Activated CD4-positive, alpha-beta T cell treated with anti-CD3 and anti-CD28 coated beads for 36 hours (primary cell): ENCODE data around the gene PNPLA5. TPM values are rescaled to one million over a fixed set of nuclear protein-coding genes. Genes with fewer than 3 reads are reported as not detected.
A peak's percentile ranks its signal among the peaks of the same experiment; 100 is the strongest.

Source experiments
- ATAC-seq: fragments of 200-7000 bp; cut with Tn5 transposase; one replicate; pipeline ENCODE4 v1.10.0; 2021; ENCODE audit warnings: mild to moderate bottlenecking, moderate library complexity
- CTCF ChIA-PET: fragments of 350-600 bp; sonication (Branson Sonifier 250); formaldehyde crosslinking; loops from one replicate; lab custom pipeline; 2021; ENCODE audit warnings: antibody characterized with exemption; lab: Charles Lee
- POLR2A ChIA-PET: fragments of 350-600 bp; sonication (Branson Sonifier 250); formaldehyde crosslinking; loops from one replicate; lab custom pipeline; 2021; ENCODE audit warnings: antibody characterized with exemption, inconsistent platforms; lab: Charles Lee
- DNase-seq: peaks from one replicate; pipeline ENCODE4 v3.0.0-alpha.2; 2020
- H3K27ac Mint-ChIP-seq: one replicate; pipeline ENCODE4 v1.8.0; 2021; ENCODE audit warnings: mixed read lengths
- H3K27me3 Mint-ChIP-seq: one replicate; pipeline ENCODE4 v1.8.0; 2021; ENCODE audit warnings: mixed read lengths
- H3K36me3 Mint-ChIP-seq: one replicate; pipeline ENCODE4 v1.8.0; 2021; ENCODE audit warnings: low read depth, mixed read lengths
- H3K4me1 Mint-ChIP-seq: one replicate; pipeline ENCODE4 v1.8.0; 2021; ENCODE audit warnings: mixed read lengths
- H3K4me3 Mint-ChIP-seq: one replicate; pipeline ENCODE4 v1.8.0; 2021; ENCODE audit warnings: mild to moderate bottlenecking, moderate library complexity, mixed read lengths
- H3K9me3 Mint-ChIP-seq: one replicate; pipeline ENCODE4 v1.8.0; 2021; ENCODE audit warnings: low read depth, mixed read lengths
- intact Hi-C, 2 experiments: fragments of 100-400 bp; cut with DNase I in 1 of 2; cut with micrococcal nuclease in 1 of 2; formaldehyde crosslinking; loops; one replicate each; pipeline versions ENCODE4 v1.14.2 to v1.15.1; 2022 to 2024; cut with DNase I, micrococcal nuclease
- total RNA-seq, 2 experiments: library from RNA; stranded (reverse); gene quantifications; one replicate each; pipeline ENCODE4 v1.2.3, GENCODE V29; 2021

PNPLA5 gene
- total RNA-seq, 2 experiments from 2014 or later = not detected

DNA sequence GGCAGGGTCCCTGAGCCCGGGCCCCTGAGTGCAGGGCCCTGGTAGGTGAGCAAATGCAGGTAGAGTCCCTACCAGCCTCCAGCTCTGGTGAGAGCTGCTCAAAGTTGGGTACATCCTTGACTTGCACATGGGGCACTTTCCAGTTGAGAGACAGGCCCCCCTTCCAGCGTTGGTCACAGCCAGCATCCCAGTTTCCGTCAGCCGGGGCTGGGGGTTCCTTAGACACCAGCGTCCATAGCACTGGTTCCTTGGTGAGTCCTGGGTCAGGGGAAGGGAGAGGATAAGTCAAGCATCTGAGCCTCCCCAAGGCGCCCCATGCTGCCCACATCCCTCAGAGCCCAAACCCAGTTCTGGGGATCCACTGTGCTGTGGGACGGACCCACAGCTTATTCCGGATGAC is 5.6 kb downstream of the PNPLA5 start:
- H3K27ac Mint-ChIP-seq = no peak overlapping the region
- H3K9me3 Mint-ChIP-seq = no peaks in the 10 kb centered on the region
- no peaks in the 10 kb centered on the region for H3K4me1 Mint-ChIP-seq
- peaks cover 23% of the 10 kb centered on the region for H3K27me3 Mint-ChIP-seq
- ATAC-seq (no peak), DNase-seq (no peak)
- H3K36me3 Mint-ChIP-seq = no peaks in the 10 kb centered on the region
- ChIA-PET POLR2A (no interaction called here), CTCF (interaction anchor here (1.2 kb wide), 1 partner anchor 12 kb away, joined by 5 read pairs; no protein-coding TSS in a partner anchor)
- intact Hi-C loops = loop anchor here in 1 of 2 experiments (5.0 kb wide), 1 partner anchor 71 kb away; the partner anchor contains the start of gene SAMM50
- no peak overlapping the region for H3K4me3 Mint-ChIP-seq

DNA sequence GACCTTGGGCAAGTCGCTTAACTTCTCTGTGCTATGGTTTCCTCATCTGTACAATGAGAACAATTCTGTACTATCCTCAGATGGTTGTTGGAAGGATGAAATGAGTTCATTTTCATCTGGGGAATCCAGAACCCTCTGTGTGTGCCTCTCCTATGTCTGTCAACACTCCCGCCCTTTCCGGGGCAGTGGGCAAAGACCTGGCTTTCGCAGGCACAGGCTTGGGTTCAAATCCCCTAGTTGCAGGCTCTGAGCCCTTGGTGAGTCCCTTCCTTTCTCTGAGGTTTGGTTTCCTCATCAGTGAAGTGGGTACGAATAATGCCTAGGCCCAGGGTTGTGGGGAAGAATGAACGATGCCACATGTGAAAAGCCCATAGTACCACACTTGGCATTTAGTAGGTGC is 6.0 kb downstream of the PNPLA5 start:
- intact Hi-C loops = loop anchor here (2.0 to 5.0 kb wide), 2 partner anchors 72 to 497 kb away; partner anchors contain the start of gene SAMM50 (in 1 of the 2)
- H3K27ac Mint-ChIP-seq = no peak overlapping the region
- ChIA-PET POLR2A (no interaction called here), CTCF (interaction anchor here (0.7 kb wide), 1 partner anchor 18 kb away, joined by 3 read pairs; no protein-coding TSS in a partner anchor)
- H3K36me3 Mint-ChIP-seq = no peaks in the 10 kb centered on the region
- no peaks in the 10 kb centered on the region for H3K9me3 Mint-ChIP-seq
- H3K4me3 Mint-ChIP-seq = no peak overlapping the region
- H3K27me3 Mint-ChIP-seq = peaks cover 22% of the 10 kb centered on the region
- H3K4me1 Mint-ChIP-seq = no peaks in the 10 kb centered on the region
- DNase-seq (no peak), ATAC-seq (no peak)

DNA sequence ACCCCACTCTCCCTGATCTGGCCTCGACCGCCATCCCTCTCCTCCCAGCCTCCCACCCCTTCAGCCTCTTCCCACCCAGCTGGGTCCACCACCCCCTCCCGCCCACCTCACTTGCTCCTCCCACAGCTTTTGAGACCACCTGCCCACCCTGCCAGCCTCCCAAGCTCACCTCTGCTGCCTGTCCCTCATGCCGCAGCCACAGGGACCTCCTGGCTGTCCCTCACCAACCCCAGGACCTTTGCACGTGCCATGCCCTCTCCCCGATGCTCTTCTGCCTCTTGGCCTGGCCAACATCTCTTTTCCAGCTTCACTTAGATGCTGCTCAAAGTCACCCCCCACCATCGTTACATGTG is 6.5 kb downstream of the PNPLA5 start:
- ATAC-seq = no peak
- intact Hi-C loops = loop anchor here (2.0 to 5.0 kb wide), 2 partner anchors 72 to 496 kb away; partner anchors contain the start of gene SAMM50 (in 1 of the 2)
- Mint-ChIP-seq H3K36me3 (no peaks in the 10 kb centered on the region), H3K4me1 (no peaks in the 10 kb centered on the region), H3K27me3 (peaks cover 18% of the 10 kb centered on the region), H3K4me3 (no peak overlapping the region), H3K27ac (no peak overlapping the region), H3K9me3 (no peaks in the 10 kb centered on the region)
- CTCF ChIA-PET = interaction anchor here (0.6 to 1.1 kb wide), 14 partner anchors 8 to 510 kb away, joined by 3 to 5 read pairs (median 3); partner anchors contain the start of gene PNPLA3
- no peak for DNase-seq
- POLR2A ChIA-PET = no interaction called here

DNA sequence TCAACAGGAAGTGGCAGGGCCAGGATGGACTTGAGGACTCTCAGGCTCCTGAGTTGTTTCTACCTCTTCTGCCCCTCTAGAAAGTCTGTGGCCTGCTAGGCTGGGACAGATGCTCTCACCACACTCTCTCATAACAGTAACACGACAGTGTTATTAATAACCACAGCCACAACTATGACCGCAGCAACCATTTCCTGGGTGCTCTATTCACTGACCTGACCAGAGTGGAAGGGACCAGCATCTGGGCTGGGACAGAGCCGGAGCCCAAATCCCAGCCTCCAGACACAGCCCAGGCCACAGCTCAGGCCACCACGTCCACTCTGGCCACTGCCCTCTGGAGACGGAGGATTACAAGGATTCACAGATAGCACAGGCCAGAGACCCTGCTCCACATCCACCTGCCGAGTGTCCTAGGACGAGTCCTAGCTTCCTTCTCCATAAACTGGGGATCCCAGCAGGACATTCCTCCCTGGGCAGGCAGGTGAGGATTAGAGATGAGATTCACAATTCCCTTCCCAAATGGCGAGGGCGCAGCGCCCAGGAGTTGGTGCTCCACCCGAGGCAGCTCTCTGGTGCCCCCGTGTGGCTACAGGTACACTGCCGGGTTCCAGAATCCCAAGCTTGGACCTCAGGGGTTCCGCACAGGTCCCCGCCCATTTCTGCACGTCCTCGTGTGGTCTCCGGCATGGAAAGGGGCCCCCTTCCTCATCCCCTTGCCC is 7.1 kb downstream of the PNPLA5 start:
- POLR2A ChIA-PET = no interaction called here
- Mint-ChIP-seq H3K9me3 (no peaks in the 10 kb centered on the region), H3K27ac (no peak overlapping the region), H3K36me3 (no peaks in the 10 kb centered on the region), H3K4me1 (no peaks in the 10 kb centered on the region), H3K4me3 (no peak overlapping the region), H3K27me3 (peaks cover 15% of the 10 kb centered on the region)
- CTCF ChIA-PET = interaction anchor here (0.6 to 1.1 kb wide), 15 partner anchors 9 to 510 kb away, joined by 3 to 5 read pairs (median 3); partner anchors contain the start of gene PNPLA3
- peak; percentile 77 for DNase-seq
- peak; percentile 31 for ATAC-seq
- intact Hi-C loops = loop anchor here (2.0 to 5.0 kb wide), 2 partner anchors 73 to 496 kb away; partner anchors contain the start of gene SAMM50 (in 1 of the 2)

DNA sequence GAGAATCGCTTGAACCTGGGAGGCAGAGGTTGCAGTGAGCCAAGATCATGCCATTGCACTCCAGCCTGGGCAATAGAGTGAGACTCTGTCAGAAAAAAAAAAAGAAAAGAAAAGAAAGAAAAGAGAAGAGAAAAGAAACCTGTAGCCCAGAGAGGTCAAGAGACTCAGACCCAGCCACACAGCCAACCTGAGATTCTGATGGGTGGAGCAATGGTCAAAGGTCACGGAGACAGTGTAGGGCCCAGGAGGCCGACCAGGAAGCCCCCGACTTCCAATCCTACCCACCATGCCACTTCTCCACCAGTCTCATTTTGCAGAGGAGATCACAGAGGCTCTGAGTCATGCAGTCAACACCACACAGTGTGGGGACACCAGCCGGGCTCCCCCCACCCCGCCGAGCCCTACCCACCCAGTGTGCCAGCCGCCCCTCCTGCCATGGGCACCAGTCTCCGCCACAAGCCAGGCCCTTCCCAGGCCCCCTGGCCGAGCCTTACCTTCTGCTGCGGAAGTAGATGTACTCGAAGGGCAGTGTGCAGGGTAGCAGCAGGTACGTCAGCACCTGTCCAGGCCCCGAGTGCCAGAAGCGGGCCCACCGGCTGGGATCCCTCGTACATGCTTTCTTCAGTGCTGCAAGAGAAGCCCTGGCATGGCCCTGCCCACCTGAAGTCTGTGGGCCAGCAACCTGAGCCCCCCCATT is 7.9 kb downstream of the PNPLA5 start:
- intact Hi-C loops = loop anchor here in 1 of 2 experiments (1.0 to 2.0 kb wide), 3 partner anchors 62 to 742 kb away; no protein-coding TSS in a partner anchor
- H3K4me3 Mint-ChIP-seq = no peak overlapping the region
- POLR2A ChIA-PET = no interaction called here

DNA sequence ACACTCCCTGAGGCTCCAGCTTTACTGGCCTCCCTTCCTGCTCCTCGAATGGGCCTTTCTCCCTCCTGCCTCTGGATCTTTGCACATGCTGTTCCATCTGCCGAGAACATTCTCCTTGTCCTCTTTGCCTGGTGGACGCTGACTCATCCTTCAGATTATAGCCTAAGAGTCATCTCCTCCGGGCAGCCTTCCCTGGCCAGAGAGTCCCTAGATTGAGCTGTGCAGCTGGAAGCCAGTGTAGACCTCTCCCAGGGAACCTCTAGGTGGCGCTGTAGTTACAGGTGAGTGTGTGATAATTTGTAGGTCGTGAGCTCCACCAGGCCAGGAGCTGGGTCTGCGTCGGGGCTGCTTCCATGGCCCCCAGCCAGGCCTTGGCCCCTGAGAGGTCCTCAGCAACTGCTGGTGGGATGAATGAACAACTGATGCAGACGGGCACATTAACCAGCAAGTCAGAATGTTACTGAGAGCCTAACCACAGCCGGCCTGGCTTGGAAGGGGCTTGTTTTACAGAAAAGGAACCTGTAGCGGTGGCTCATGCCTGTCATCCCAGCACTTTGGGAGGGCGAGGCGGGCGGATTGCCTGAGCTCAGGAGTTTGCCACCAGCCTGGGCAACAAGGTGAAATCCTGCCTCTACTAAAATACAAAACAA is 8.7 kb downstream of the PNPLA5 start:
- CTCF ChIA-PET = interaction anchor here (0.7 to 1.5 kb wide), 20 partner anchors 7 to 745 kb away, joined by 3 to 16 read pairs (median 4); partner anchors contain the start of gene EFCAB6
- POLR2A ChIA-PET = interaction anchor here (0.6 to 0.7 kb wide), 2 partner anchors 251 to 376 kb away, joined by 3 read pairs; no protein-coding TSS in a partner anchor

More for the DNA sequence above, 7.9 kb downstream of the PNPLA5 start:
- CTCF ChIA-PET = interaction anchor here (1.0 to 1.3 kb wide), 11 partner anchors 16 to 745 kb away, joined by 3 to 16 read pairs (median 4); no protein-coding TSS in a partner anchor
- DNase-seq = no peak
- Mint-ChIP-seq H3K27ac (no peak overlapping the region), H3K27me3 (peaks cover 12% of the 10 kb centered on the region), H3K4me1 (no peaks in the 10 kb centered on the region), H3K36me3 (no peaks in the 10 kb centered on the region), H3K9me3 (no peaks in the 10 kb centered on the region)
- no peak for ATAC-seq

DNA sequence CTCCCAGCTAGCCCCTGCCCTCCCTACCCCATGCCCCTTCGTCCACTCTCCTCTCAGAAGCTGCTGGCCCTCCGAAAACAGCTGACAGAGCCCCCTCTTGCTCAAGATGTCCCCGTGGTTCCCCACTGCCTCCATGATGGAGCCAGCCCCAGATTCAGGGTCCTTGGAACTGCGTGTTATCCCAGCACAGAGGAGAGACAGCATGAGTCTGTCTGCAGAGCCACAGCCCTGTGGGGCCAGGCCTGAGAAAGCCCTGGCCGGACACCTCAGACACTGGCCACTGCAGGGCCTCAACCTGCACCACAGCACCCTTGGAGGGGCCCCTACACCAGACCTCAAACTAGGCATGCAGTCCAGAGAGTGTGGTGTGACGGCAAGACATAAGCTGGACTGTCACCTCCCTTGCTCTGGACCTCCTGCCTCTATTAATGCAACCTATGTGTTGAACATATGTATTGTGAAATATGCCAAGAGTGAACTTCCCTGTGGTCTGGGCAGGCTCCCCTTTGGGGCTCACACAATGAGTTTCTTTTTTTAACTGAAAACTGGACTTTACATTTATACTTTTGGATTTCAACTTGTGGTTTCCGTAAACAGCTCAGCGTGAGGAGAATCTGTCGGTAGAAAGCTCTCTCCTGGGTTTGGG is 9.6 kb downstream of the PNPLA5 start:
- no peak for ATAC-seq
- H3K36me3 Mint-ChIP-seq = no peaks in the 10 kb centered on the region
- H3K27me3 Mint-ChIP-seq = peaks cover 11% of the 10 kb centered on the region
- POLR2A ChIA-PET = interaction anchor here (0.6 to 0.7 kb wide), 2 partner anchors 251 to 375 kb away, joined by 3 read pairs; no protein-coding TSS in a partner anchor
- H3K4me3 Mint-ChIP-seq = no peak overlapping the region
- intact Hi-C loops = no loop called here
- H3K27ac Mint-ChIP-seq = no peak overlapping the region
- DNase-seq = no peak
- CTCF ChIA-PET = interaction anchor here (0.7 to 1.5 kb wide), 16 partner anchors 8 to 746 kb away, joined by 3 to 16 read pairs (median 4); no protein-coding TSS in a partner anchor
- no peaks in the 10 kb centered on the region for H3K9me3 Mint-ChIP-seq
- no peaks in the 10 kb centered on the region for H3K4me1 Mint-ChIP-seq

More for the DNA sequence above, 8.7 kb downstream of the PNPLA5 start:
- Mint-ChIP-seq H3K9me3 (no peaks in the 10 kb centered on the region), H3K27ac (no peak overlapping the region), H3K4me1 (no peaks in the 10 kb centered on the region), H3K4me3 (no peak overlapping the region), H3K27me3 (peaks cover 13% of the 10 kb centered on the region), H3K36me3 (no peaks in the 10 kb centered on the region)
- DNase-seq = peak; percentile 76
- ATAC-seq = peak; percentile 93
- intact Hi-C loops = loop anchor here in 1 of 2 experiments (1.0 kb wide), 2 partner anchors 63 to 743 kb away; no protein-coding TSS in a partner anchor

DNA sequence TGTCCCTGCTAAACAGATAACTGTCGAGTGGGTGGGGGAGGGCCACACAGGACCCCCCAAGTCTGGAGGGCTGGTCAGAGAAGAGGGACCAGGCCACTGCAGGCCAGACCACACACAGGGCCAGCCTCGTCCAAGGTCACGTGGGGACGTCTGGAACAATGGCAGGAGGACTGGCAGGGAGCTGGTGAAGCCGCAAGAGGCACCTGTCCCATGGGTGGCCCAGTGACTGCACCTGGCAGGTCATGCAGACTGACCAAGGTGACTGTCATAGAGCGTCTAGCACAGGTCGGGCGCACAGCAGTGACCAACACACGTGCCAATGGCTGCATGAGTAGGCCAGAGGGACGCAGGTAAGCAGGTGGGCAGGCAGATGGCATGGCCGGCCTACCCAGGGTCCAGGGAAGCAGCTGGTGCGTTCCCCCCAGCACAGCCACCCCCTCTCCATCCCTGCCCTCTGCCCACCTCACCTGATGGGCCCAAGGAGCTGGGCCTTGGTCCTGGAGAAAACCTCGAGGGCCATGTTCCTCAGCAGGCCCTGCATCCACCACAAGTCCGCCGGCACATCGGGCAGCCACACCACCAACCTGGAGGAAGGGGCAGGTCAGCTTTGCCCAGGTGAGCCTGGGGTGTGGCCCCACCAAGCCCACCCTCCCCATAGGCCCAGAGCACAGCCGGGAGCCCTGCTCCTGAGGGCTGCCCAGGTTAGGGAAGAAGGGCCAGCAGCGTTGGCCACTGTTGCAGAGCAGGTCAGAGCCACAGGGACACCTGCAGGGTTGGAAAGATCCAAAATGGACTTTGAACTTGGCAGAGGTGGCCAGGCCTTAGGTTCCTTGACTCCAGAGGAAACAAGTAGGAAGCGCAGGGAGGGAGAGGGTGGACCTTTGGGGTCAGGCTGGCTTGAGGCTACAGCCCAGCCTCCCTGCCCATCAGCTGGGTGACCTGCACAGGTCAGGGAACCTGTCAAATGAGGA is 10.4 kb downstream of the PNPLA5 start:
- DNase-seq = no peak
- H3K4me1 Mint-ChIP-seq = no peaks in the 10 kb centered on the region
- H3K9me3 Mint-ChIP-seq = no peaks in the 10 kb centered on the region
- ChIA-PET CTCF (interaction anchor here (1.5 kb wide), 1 partner anchor 9 kb away, joined by 4 read pairs; no protein-coding TSS in a partner anchor), POLR2A (no interaction called here)
- H3K36me3 Mint-ChIP-seq = no peaks in the 10 kb centered on the region
- no peak overlapping the region for H3K27ac Mint-ChIP-seq
- no peak overlapping the region for H3K4me3 Mint-ChIP-seq
- peaks cover 13% of the 10 kb centered on the region for H3K27me3 Mint-ChIP-seq
- intact Hi-C loops = no loop called here
- ATAC-seq = no peak

DNA sequence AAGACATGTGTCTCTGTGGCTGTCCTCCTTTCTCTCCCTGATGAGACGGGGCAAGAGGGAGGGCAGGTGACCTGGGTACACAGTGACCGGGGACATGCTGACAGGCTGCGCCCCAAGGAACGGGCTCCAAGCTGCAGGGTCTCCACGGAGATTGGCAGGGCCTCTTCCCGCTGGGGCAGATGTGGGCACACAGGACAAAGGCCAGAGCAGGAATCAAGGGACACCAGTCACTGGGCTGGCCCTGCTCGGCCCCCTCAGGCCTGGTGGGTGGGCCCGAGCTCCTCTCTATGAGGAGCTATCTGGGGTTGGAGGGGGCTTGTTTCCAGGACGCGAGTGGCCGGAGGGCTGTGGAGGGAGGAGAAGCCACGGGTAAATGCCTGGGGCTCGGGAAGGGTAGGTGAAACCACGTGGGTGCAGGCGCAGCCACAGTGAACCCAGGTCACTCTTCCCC is 11.2 kb downstream of the PNPLA5 start:
- ATAC-seq = no peak
- intact Hi-C loops = no loop called here
- no peak for DNase-seq
- no peaks in the 10 kb centered on the region for H3K36me3 Mint-ChIP-seq
- H3K4me3 Mint-ChIP-seq = no peak overlapping the region
- no peaks in the 10 kb centered on the region for H3K9me3 Mint-ChIP-seq
- H3K27ac Mint-ChIP-seq = no peak overlapping the region
- CTCF ChIA-PET = no interaction called here
- H3K27me3 Mint-ChIP-seq = peaks cover 17% of the 10 kb centered on the region
- no peaks in the 10 kb centered on the region for H3K4me1 Mint-ChIP-seq
- POLR2A ChIA-PET = no interaction called here
